T-helper 1 cell treated with Interleukin-12 subunit alpha and Interleukin-12 subunit beta and Interleukin-4 antibody, amounts not matched to agents 30 ng/mL and 1 ng/mL, for 36 hours (primary cell): ENCODE measurements around the gene HOXD13. TPM values are rescaled to one million over a fixed set of nuclear protein-coding genes. Genes with fewer than 3 reads are reported as not detected.

Experiments used
- intact Hi-C: fragments of 100-400 bp; cut with micrococcal nuclease; formaldehyde crosslinking; loops from one replicate; pipeline ENCODE4 v1.15.1; 2024
- total RNA-seq: library from RNA; stranded (reverse); gene quantifications from 2 replicates; pipeline ENCODE4 v1.2.3, GENCODE V29; 2022

Gene HOXD13
- total RNA-seq, 1 donor from 2014 or later: not detected

DNA sequence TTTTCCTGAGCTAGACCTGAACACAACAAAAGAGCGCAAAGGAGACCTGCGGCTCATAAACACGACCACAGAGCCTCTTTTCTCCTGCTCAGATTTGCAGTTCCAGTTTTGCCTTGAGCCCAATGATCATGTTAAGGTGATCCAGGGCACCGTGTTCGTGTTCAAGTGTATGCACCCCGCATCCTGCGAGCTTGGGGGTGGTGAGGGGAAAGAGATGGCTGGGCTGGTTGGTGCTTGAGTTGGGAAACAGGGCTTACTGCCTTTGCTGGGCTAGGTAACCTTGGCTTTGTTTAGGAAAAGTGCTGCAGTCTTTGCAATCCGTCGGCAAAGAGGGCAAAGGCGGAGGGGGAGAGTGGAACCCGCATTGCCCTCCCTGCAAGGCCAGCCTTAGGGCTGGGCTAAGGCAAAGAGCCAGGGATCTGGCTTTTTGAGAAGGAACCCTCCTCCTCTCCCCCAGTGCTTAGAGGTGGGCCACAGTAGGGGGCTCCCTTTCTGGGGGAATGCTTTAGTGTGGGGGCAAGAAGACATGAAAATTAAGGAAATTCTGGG, 25.4 kb downstream of the HOXD13 start:
- intact Hi-C loops: no loop called here

DNA sequence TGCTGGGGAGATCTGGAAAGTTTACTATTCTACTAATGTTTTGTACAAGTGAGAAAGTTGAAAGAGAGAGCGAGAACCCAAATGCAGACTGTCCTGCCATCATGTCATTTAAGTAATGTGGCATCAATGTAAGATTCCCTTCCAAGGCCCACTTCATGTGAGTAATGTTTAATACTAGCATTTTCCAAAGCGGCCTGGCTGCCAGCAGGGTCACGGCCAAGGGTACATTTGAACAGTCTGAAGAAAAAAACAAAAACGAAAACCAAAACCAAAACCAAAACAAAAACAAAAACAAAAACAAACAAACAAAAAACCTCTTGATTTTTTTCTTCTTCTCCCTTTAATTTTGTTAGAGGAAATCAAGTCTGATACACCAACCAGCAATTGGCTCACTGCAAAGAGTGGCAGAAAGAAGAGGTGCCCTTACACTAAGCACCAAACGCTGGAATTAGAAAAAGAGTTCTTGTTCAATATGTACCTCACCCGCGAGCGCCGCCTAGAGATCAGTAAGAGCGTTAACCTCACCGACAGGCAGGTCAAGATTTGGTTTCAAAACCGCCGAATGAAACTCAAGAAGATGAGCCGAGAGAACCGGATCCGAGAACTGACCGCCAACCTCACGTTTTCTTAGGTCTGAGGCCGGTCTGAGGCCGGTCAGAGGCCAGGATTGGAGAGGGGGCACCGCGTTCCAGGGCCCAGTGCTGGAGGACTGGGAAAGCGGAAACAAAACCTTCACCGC, 26.2 kb downstream of the HOXD13 start:
- intact Hi-C loops: loop anchor here (1.0 kb wide), 1 partner anchor 9 kb away; no protein-coding TSS in a partner anchor

DNA sequence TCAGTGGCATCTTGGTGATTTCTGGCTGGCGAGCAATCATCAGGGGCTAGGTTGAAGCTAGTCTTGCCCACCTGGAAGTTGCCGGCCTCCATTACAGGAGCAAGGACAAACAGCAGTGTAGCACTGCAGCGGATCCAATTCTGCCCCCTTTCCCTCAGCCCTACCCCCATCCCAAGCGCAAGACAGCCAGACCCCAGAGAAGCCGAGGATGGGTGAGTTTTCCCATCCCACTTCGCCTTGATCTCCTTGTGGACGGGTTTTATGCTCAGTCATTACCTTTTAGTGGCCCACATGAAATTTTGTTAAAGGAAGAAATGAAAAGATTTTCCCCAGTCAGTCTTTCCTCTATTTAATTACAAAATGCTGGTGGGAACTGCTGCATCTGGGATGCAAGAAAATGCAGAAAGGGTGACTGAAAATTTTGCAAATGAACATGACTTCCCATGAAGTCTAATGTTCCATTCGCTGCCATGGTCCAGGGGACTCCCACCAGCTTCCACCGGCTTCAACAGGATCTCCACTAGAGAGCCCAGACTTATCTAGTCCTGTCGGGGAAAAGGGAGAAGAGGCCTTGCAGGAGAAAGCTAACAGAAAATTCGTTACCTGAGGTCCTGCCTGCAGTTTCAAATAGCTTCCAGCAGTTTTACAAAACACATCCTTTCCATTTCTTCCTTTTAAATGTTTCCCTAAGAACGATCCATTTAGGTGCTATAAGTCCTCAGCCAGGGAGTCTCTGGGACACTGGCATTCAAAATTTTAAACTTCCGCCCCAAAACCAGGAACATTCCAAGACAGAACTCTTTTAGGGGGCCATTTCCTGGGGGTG, 28.1 kb downstream of the HOXD13 start:
- intact Hi-C loops: loop anchor here (1.0 kb wide), 1 partner anchor 12 kb away; no protein-coding TSS in a partner anchor

DNA sequence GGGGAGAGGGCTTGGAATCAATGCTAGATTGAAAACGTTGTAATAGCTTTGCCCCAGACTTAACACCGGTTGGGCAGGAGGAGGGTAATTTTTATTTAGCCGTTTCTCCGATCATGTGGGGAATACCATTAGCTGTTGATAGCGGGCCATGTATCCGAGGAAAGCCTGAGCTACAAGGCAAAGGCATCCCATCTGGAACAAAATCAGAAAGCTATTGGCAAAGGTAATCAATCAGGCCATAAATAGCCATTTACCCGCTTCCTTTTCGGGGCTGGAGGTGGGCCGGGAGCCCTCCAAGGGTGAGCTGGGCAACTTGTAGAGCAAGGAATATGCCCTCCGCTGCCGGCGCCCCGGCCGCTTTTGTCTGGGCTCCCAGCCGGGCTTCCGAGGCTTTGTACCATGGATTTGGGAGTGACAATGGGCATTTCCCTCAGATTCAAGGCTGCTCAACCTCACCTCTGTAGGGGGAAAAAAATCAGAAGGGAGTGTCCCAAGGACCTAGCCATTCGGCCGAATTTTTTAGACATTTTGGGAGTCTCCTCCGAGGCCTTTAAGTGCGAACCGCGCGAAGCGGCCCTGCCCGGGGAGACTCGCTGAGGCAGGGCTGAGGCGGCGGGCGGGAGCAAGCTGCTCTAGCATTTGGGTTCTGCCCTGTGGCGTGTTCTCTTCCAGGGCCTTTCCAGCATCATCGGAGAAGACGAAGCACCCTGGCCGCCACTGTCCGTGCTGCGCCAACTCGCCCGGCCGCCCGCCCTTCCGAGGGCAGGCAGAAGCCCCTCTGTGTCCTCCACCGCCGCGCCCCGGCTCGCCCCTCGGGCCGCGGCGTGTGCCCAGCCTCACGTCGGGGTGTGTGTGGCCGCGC, 28.9 kb downstream of the HOXD13 start:
- intact Hi-C loops: loop anchor here (1.0 kb wide), 1 partner anchor 11 kb away; no protein-coding TSS in a partner anchor

DNA sequence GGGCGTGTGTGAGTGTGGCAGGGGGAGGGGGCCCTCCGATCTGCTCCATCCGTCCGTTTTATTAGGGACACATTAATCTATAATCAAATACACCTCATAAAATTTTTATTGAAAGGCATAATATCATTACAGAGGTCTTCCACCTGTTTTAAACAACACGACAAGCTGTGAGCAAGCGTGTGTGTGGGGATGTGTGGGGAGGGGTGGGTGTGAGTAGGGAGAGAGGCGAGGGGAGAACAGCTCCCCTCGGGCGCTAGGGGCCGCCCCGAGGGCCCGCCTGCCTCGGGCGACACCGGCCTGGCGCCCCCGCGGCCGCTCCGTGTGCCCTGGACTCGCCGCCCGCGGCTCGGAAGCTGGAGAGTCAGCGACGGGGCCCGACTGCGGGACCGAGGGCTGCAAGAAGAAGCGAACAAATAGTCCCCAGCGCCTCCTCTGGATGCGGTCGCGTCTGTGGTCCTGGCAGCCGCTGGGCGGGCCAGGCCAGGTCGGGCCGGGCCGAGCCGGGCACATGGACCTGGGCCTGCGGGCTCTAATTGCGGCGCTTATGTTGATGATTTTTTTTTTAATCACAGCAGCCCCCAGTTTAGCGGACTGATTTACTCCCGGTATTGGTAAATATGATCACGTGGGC, 29.6 kb downstream of the HOXD13 start:
- intact Hi-C loops: no loop called here

DNA sequence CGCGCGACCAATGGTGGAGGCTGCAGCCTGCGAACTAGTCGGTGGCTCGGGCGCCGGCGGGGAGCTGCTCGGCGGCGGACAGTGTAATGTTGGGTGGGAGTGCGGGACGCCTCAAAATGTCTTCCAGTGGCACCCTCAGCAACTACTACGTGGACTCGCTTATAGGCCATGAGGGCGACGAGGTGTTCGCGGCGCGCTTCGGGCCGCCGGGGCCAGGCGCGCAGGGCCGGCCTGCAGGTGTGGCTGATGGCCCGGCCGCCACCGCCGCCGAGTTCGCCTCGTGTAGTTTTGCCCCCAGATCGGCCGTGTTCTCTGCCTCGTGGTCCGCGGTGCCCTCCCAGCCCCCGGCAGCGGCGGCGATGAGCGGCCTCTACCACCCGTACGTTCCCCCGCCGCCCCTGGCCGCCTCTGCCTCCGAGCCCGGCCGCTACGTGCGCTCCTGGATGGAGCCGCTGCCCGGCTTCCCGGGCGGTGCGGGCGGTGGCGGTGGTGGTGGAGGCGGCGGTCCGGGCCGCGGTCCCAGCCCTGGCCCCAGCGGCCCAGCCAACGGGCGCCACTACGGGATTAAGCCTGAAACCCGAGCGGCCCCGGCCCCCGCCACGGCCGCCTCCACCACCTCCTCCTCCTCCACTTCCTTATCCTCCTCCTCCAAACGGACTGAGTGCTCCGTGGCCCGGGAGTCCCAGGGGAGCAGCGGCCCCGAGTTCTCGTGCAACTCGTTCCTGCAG, 30.3 kb downstream of the HOXD13 start, which contains the start of gene HOXD9:
TSS of gene HOXD9 (plus strand) at position 37 of the 728 bp plus-strand sequence. CDS start at position 87, 50 bp downstream.
- intact Hi-C loops: no loop called here

DNA sequence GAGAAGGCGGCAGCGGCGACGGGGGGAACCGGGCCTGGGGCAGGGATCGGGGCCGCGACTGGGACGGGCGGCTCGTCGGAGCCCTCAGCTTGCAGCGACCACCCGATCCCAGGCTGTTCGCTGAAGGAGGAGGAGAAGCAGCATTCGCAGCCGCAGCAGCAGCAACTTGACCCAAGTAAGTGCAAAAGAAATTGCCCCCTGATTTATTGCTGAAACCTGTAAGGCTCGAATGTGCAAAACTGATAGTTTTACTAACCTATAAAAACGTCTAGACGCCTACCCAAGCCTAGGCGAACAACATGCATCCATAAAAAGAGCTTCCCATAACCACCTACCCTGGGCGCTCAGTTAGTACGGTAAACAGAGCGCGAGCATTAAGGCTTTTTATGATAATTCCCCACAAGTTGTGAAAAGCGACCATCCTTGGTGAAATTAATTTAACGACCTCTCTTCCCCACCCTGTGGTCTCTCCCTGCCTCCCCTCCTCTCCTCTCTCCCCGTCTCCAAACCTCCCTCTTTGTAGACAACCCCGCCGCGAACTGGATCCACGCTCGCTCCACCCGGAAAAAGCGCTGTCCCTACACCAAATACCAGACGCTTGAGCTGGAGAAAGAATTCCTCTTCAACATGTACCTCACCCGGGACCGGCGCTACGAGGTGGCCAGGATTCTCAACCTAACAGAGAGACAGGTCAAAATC, 31.0 kb downstream of the HOXD13 start:
- intact Hi-C loops: no loop called here

DNA sequence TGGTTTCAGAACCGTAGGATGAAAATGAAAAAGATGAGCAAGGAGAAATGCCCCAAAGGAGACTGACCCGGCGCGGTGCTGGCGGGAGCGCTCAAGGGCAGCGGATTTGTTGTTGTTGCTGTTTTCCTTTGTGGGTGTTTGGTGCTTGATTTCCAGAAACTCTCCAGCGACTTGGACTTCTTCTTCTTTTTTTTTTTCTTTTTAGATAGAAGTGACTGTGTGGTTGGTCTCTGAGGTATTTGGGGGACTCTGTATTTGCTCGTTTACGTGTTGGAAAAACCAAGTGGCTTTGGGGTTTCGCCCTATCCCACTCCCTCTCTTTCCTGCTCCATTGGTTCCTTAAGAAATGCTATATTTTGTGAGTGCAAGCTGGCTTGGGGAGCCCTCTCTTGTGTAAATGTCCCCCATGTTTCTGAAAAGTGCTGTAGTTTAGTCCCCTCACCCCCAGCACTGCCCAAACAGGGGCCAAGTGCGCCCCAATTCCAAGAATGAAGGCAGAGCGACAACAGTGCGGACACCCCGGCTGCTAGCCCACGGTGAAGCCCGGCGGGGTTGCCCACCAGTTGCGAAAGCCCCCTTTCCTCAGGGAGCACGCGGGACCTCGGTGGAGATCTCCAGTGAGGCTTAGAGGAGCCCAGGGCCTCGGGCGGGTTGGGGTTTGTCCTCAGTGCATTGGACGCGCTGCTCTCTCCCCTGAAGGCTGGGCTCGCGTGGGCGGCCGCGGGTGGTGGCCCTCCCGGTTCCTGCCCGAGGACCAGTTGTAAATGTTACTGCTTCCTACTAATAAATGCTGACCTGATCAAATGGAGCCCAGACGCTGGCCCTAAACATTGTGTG, 31.8 kb downstream of the HOXD13 start:
- intact Hi-C loops: no loop called here

DNA sequence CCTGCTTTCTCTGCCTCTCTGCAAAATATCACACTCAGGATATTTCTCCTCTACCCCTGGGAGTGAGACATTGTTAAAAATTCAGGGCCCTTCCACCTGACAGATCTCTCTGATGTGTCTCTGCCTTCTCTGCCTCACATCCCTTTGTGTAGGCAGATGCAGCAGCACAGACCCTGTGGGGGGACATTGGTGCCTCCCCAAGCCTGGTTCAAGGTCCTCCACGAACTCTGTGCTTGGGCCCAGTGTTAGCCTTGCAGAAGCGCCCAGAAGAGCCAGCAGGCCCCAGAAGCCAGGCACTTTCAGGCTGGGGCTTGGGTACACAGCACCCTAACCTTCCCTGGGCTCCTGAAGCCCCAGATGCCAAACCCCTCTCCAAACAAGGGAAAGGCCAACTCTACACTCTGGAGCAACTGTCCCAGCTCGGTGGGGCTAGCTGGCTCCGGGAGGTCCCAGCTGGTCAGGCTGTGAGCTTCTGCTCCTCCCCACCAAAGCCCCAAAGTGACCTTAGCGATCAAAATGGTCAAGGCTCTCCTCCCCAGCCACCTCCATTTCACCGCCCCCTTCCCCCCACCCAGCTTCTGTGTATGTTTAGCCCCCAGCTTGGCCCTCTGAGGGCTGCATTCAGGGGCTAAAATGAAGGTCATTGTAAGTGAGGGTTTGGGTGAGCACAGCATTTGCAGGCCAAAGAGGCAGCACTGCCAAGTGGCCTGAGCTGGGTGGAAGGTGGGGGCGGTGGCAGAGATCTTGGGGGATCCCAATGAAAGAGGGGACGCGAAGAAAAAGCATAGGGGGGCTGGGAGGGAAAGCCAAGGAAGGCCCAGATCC, 32.6 kb downstream of the HOXD13 start:
- intact Hi-C loops: loop anchor here (5.0 kb wide), 1 partner anchor 1597 kb away; no protein-coding TSS in a partner anchor

DNA sequence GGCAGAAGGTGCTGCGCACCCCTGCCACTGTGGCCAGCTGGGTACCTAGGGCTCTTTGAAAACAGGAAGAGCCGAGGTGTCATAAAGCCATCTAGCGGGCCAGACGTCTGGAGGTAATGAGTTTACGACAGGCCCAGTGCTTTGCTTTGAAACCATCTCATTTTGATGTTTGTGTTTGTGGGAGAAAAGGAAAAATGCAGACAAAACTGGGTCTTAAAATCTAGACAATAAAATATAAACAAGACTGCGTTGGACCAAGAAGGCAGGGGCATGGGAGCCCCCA, 33.2 kb downstream of the HOXD13 start:
- intact Hi-C loops: loop anchor here (5.0 kb wide), 1 partner anchor 1597 kb away; no protein-coding TSS in a partner anchor

DNA sequence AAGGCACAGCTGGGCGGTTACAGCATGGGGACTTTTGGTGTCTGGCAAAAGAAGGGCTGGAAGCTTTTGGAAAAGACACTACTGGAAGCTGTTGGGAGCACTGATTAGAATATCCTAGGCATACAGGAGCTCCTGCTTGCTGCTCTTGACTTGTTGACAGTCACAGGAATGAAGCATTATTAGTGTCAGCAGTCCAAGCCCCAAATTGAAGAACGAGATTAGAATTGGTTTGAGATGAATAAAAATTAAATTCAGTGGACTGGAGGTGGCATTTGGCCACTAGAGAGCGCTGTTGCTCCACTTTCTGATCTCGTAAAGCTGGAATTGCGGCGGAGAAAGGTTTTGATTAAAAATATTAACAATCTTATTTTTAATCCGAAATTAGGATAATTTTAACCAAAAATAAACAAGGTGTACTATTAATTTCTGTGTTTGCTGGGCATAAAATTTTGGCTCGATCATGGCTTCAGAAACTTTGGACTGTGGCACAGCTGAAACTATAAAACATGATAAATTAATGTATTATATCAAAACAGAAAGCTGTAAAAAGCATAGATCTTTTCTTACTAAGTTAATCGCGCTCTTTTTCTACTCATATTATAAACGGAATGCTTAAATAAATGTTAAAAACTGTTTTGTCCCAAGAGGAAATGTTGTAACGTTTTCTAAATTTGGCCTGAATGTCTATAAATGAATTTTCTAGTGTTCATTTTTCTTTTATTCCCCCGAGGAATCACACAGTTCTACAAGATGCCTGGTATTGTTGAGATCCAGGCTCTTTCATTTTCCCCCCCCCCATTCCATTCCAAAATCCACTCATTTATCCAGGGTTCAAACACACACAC, 34.6 kb downstream of the HOXD13 start:
- intact Hi-C loops: loop anchor here (1.0 to 5.0 kb wide), 6 partner anchors 328 to 1595 kb away; no protein-coding TSS in a partner anchor

DNA sequence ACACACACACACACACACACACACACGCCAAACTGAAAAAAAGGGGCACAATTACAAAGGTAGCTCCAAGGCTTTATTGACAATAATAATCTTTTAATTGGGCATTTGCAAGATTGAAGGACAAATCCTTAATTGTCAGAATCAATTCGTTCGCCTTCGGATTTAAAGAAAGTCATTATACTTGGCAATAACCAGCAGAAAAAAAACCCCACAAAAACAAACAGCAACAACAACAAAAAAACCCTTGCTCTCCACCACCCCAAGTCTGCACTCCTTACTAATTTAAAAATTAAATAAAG, 35.2 kb downstream of the HOXD13 start:
- intact Hi-C loops: loop anchor here (1.0 to 5.0 kb wide), 7 partner anchors 328 to 1595 kb away; no protein-coding TSS in a partner anchor

DNA sequence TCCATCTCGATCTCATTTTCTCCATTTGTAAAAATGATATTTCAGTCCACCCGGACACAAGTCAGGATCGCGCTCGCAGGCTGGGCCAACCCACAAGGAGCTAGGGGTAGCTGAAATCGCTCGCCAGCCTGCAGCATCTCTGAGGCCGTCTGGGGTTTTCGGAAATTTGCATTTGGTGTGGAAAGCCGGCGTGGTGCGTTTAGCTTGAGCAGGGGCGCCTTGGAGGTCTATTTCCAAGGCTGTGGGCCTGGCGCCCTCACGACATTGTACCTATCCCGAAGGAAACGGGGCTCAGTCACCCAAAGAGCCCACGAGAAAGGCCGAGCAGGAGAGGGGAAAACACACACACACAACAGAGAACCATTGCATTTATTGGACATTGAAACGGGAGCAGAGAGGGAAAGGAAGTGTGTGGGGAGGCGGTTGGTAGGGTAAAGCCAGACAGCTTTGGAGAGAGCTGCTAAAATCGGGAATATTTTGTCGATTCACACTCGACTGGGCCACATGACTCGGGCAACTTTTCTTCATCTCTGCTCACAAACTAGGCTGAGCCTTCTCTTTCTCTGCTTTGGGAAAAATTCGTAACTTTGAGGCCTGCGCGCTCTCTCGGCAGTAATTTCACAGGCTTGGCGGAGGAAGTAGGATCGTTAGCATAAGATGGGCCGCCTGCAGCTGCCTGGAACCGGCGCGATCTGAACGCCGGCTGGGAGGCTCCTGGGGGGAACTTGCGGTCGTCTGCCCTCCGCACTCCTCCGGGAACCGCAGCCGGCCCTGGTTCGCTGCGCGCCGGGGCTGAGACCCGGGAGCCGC, 35.9 kb downstream of the HOXD13 start:
- intact Hi-C loops: loop anchor here (1.0 to 5.0 kb wide), 2 partner anchors 426 to 1594 kb away; no protein-coding TSS in a partner anchor

DNA sequence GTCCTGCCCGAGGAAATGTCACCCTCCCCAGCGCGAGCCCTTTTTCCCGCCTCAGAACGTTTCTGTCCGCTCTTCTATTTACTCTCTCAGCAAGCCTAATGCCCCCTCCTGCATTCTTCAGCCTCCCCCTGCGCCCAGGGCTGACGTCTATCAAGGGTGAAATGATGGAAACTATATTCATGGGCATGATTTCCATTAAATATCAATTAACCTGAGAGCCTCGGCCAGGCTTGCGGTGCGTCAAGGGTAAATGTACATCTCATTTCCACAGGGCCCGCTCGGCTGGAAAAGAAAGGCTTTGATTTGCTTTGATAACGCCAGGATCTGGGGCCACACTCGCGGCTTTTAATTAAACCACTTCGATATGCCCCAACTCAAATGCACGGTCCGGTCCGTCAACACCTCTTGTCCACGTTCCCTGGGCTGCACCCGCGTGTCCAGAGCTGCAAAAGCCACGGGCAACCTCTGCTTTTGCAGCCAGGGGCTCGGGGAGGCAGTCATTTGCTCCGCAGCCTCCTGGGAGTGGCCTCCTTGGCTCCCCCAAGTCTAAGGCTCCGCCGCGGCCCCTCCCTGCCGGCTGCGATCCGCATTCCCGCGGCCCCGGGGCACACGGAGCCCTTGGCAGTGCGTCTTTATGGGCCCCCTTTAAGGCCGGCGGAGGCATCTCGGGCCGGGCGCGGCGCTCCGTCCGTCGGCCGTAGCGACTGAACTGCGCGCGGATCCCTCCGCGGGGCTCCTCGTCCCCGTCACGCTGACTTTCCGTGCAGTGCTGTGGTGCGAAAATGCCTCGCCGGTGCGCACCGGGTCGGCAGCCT, 36.7 kb downstream of the HOXD13 start, which contains the start of gene HOXD8:
TSS of gene HOXD8 (plus strand) at position 724 of the 815 bp plus-strand sequence. CDS start 662 bp downstream, outside the sequence.
- intact Hi-C loops: loop anchor here (1.0 to 5.0 kb wide), 2 partner anchors 425 to 1593 kb away; no protein-coding TSS in a partner anchor

DNA sequence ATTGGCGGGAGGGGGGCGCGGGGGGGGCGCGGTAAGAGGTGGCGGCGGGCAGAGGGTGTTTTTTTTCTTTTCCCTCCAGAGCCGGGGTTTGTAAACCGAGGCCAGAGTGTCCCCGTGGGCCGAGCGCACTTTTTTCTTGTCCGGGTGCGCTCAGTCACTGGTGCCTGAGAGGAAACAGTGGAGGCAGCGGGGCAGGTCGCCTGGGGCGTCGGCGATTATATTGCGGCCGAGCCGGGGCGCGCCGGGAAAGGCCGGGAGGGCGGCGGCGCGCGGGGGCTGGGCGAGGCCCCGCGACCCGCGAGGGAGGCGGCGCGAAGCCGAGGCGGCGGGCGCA, 37.3 kb downstream of the HOXD13 start:
- intact Hi-C loops: loop anchor here (5.0 kb wide), 2 partner anchors 32 to 1593 kb away; partner anchors contain the start of gene HOXD12
